ENCODE measurements around the gene E2F1. TPM values are rescaled to one million over a fixed set of nuclear protein-coding genes. Genes with fewer than 3 reads are reported as not detected.

E2F1 gene
- polyA plus RNA-seq (2011; rRNA removed) (2.6 and 3.0 TPM in 2 replicates), polyA minus RNA-seq (2011; rRNA and poly(A)+ RNA removed) (2.2 and 3.0 TPM in 2 replicates)

GRCh38 chr20:33686100-33686983 lies at the start of gene E2F1:
TSS of gene E2F1 (minus strand) at chr20:33686385. CDS start at chr20:33686264, 121 bp downstream.
- no peak within 1 kb of the TSS for H3K27ac ChIP-seq (ENCODE audit: low read depth, low read length)
- ChIA-PET CTCF (interaction anchor here (1.0 to 1.2 kb wide), 2 partner anchors 18 to 34 kb away, joined by 3 to 4 read pairs; partner anchors contain the start of gene PXMP4), POLR2A (interaction anchor here (0.9 to 1.1 kb wide), 2 partner anchors 12 to 20 kb away, joined by 3 to 4 read pairs; partner anchors contain the start of genes ACTL10 and NECAB3)
- H3K4me3 ChIP-seq (ENCODE audit: low read depth, low read length), result peak within 1 kb of the TSS; percentile 58
- H3K27me3 ChIP-seq (ENCODE audit: control insufficient read depth, insufficient read depth, low read length), result no peaks in the 10 kb centered on the region
- no peaks in the 10 kb centered on the region for H3K9me3 ChIP-seq (ENCODE audit: control insufficient read depth, insufficient read depth, low read length)
- peak; percentile 55 for DNase-seq (ENCODE audit: low read depth, low spot score)
- TF ChIP-seq CTCF (IDR thresholded peaks at IDR 0.05; ENCODE audit: low read depth, low read length), result peak; percentile 31

- Histone ChIP-seq H3K27ac (ENCODE audit: low read depth, low read length) (peak overlapping the region; percentile 85), H3K4me3 (ENCODE audit: low read depth, low read length) (peak overlapping the region; percentile 15; the same call in 1 of the 2 replicates), H3K9me3 (ENCODE audit: control insufficient read depth, insufficient read depth, low read length) (peaks cover 21% of the 10 kb centered on the region), H3K27me3 (ENCODE audit: control insufficient read depth, insufficient read depth, low read length) (no peaks in the 10 kb centered on the region)
- DNase-seq (ENCODE audit: low read depth, low spot score), result no peak
- no peak for TF ChIP-seq CTCF (IDR thresholded peaks at IDR 0.05; ENCODE audit: low read depth, low read length)
- CTCF ChIA-PET, result no interaction called here
- POLR2A ChIA-PET, result interaction anchor here (0.5 to 1.4 kb wide), 4 partner anchors 14 to 1017 kb away, joined by 3 to 4 read pairs (median 4); partner anchors contain the start of genes CHMP4B and PXMP4
Measured at GRCh38 chr20:33733654-33734576, 47.7 kb upstream of the E2F1 start.

GRCh38 chr20:33732166-33732970 lies 46.2 kb upstream of the E2F1 start:
- Histone ChIP-seq H3K4me3 (ENCODE audit: low read depth, low read length) (peak overlapping the region; percentile 68), H3K27ac (ENCODE audit: low read depth, low read length) (peak overlapping the region; percentile 52), H3K9me3 (ENCODE audit: control insufficient read depth, insufficient read depth, low read length) (peaks cover 14% of the 10 kb centered on the region), H3K27me3 (ENCODE audit: control insufficient read depth, insufficient read depth, low read length) (no peaks in the 10 kb centered on the region)
- ChIA-PET POLR2A (interaction anchor here (0.6 to 0.9 kb wide), 4 partner anchors 12 to 79 kb away, joined by 3 to 4 read pairs (median 3); partner anchors contain the start of genes CHMP4B and PXMP4), CTCF (interaction anchor here (0.6 to 0.9 kb wide), 2 partner anchors 64 to 315 kb away, joined by 3 read pairs; no protein-coding TSS in a partner anchor)
- DNase-seq (ENCODE audit: low read depth, low spot score), result no peak
- TF ChIP-seq CTCF (IDR thresholded peaks at IDR 0.05; ENCODE audit: low read depth, low read length), result peak; percentile 9; the same call in 1 of the 2 replicates

- Histone ChIP-seq H3K9me3 (ENCODE audit: control insufficient read depth, insufficient read depth, low read length) (peaks cover 8% of the 10 kb centered on the region), H3K4me3 (ENCODE audit: low read depth, low read length) (peak within 1 kb of the TSS; percentile 68), H3K27ac (ENCODE audit: low read depth, low read length) (peak within 1 kb of the TSS; percentile 61), H3K27me3 (ENCODE audit: control insufficient read depth, insufficient read depth, low read length) (no peaks in the 10 kb centered on the region)
- CTCF ChIA-PET, result interaction anchor here (0.6 to 1.4 kb wide), 2 partner anchors 12 to 316 kb away, joined by 3 to 5 read pairs; partner anchors contain the start of gene PXMP4
- peak; percentile 37 for DNase-seq (ENCODE audit: low read depth, low spot score)
- TF ChIP-seq CTCF (IDR thresholded peaks at IDR 0.05; ENCODE audit: low read depth, low read length), result peak; percentile 73
- POLR2A ChIA-PET, result interaction anchor here (0.6 to 0.9 kb wide), 3 partner anchors 12 to 79 kb away, joined by 3 to 4 read pairs (median 3); partner anchors contain the start of genes CHMP4B and PXMP4
Measured at GRCh38 chr20:33731693-33732165, 45.5 kb upstream of the E2F1 start, which contains the start of gene ZNF341. TSS of gene ZNF341 (plus strand) at chr20:33731996. CDS start at chr20:33732022, 26 bp downstream.

All from AG04450 (cell line).